Coronary artery (tissue), 2 donors: ENCODE results near the gene FLVCR2.

Experiments used
- DNase-seq: peaks from one replicate; pipeline ENCODE4 v3.0.0-alpha.2; 2017; ENCODE audit warnings: low spot score
- H3K27ac ChIP-seq, 2 donors: fragments of 200-600 bp; sonication (generic); one replicate each; pipeline ENCODE4 v1.5.1; 2016 to 2019
- H3K4me3 ChIP-seq: fragments of 200-600 bp; sonication (generic); 2 replicates; pipeline ENCODE4 v1.5.1; 2016; ENCODE audit warnings: mild to moderate bottlenecking, moderate library complexity
- CTCF ChIP-seq: fragments of 200-600 bp; sonication (generic); IDR thresholded peaks from one replicate; pipeline ENCODE4 v1.5.1; 2019; ENCODE audit warnings: antibody characterized with exemption

The FLVCR2 gene

DNA sequence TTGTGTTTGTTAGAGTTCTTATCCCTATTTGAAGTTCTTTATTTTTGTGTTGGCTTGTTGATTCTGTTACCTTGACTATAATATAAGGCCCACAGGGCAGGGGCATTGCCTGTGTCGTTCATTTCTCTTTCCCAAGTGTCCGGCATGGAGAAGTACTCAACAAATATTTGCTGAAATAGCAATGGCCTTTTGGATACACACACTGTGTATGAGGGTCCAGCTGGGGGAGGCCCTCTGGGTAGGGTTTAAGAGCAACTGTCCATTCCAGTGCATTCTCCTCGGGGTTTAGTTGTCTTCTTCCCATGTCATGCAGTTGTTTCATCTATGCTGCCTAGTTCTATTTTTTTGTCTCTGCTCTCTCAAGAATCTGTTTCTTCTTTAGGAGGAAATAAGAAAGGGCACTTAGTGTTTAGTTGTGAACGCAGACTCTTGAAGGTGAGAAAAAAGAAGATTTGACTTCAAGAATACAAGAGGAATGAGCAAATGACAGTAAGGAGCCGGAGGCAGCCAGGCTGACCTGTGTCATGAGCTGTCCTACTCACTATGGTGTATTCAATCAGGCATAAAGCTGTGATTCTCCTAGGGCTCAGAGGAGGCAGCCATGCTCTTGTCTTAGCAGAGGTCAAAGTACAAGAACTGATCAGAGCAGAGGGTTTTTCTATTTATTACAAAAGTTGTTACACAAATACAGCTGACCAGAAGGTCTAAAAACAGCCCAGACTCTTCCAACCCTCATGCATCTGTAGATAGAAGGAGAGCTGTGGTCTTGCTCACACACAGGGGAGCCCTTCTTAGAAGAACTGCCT lies 72.0 kb downstream of the FLVCR2 start:
- Histone ChIP-seq H3K4me3 (no peak overlapping the region), H3K27ac (no peak overlapping the region)
- DNase-seq: no peak
- TF ChIP-seq CTCF: no peak

DNA sequence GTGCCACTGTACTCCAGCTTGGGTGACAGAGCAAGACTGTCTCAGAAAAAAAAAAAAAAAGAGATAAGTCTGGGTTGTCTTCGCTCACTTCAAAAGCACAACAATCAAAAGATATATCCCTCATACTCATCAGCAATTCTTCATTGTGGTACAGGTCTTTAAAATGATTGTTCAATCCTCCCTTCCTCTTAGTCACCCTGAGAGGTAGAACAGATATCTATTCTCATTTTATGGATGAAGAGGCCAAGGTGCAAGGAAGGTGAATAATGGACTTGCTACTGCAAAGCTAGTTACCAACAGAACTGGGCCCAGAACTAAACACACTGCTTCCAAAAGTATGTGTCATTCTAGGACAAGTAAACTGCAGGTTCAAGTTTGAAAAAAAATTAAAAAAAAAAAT lies 75.1 kb downstream of the FLVCR2 start:
- H3K4me3 ChIP-seq: no peak overlapping the region
- no peak for DNase-seq
- no peak for TF ChIP-seq CTCF
- H3K27ac ChIP-seq: no peak overlapping the region

DNA sequence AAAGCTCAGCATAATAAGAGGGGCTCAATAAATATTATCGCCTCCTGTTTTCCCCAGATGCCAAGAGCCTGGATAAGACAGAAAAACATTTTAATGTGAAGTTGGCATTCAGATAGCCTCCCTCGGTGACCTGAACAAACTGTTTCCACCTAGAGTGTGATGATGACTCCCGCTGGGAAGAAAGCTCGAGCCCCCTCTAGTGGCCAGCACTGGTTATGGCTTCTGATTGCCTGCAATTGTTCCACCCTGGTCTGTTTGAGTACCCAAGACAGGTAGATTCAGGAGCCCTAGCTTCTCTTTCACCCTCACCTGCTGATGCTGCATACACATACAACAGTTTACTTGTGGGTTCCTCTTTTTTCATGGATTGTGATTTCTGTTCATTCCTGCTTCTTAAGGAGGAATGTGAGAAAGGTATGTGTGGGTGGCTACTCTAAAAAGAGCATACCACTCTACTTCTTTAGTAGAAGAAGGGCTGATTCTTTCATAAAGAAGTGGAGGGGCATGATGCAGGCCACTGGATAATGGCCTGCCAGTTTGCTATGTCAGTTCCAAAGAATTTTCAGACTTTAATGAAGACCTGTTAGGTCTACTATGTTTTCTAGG lies 75.8 kb downstream of the FLVCR2 start:
- Histone ChIP-seq H3K27ac (no peak overlapping the region), H3K4me3 (no peak overlapping the region)
- DNase-seq: peak; percentile 80
- TF ChIP-seq CTCF: peak; percentile 92

GRCh38 chr14:75655235-75655634 lies 76.8 kb downstream of the FLVCR2 start:
- Histone ChIP-seq H3K4me3 (no peak overlapping the region), H3K27ac (no peak overlapping the region)
- no peak for DNase-seq
- no peak for TF ChIP-seq CTCF

DNA sequence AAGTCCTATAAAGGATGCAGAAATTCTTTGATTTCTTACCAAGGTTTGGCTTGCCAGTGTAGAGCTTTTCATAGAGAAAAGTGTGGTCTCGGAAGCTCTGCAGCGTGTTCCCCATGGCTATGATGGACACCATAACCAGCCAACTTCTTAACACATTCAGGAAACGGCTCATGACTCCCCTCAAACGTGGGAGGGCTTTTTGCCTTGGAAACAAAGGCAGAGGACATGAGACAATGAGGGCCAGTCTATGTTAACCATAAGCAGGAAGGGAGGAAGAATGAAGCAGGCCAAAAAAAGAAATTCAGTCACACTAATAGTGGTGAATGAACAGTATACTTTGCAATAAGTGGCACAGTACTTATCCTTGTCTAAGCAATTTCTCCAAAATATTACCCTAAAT lies 78.9 kb downstream of the FLVCR2 start:
- DNase-seq: no peak
- no peak for TF ChIP-seq CTCF
- Histone ChIP-seq H3K27ac (no peak overlapping the region), H3K4me3 (no peak overlapping the region)

GRCh38 chr14:75658957-75659356 lies 80.5 kb downstream of the FLVCR2 start:
- no peak for DNase-seq
- Histone ChIP-seq H3K27ac (no peak overlapping the region), H3K4me3 (no peak overlapping the region)
- no peak for TF ChIP-seq CTCF

- peak overlapping the region; percentile 74 to 84 for H3K27ac ChIP-seq
- no peak for DNase-seq
- peak overlapping the region; percentile 82 for H3K4me3 ChIP-seq
- TF ChIP-seq CTCF: no peak
Observed at GRCh38 chr14:75660238-75660629, 81.8 kb downstream of the FLVCR2 start.
